B cell (primary cell): ENCODE data around the gene MDP1. TPM values are rescaled to one million over a fixed set of nuclear protein-coding genes. Genes with fewer than 3 reads are reported as not detected.
A peak's percentile ranks its signal among the peaks of the same experiment; 100 is the strongest.

Experiments
- ATAC-seq: fragments of 200-7000 bp; cut with Tn5 transposase; one replicate; pipeline ENCODE4 v1.10.0; 2021; ENCODE audit warnings: low read depth, mild to moderate bottlenecking, moderate number of reproducible peaks, moderate library complexity
- CTCF ChIA-PET: fragments of 350-600 bp; sonication (Branson Sonifier 250); formaldehyde crosslinking; loops from one replicate; lab custom pipeline; 2021; ENCODE audit warnings: antibody characterized with exemption, inconsistent platforms; lab: Charles Lee
- POLR2A ChIA-PET: fragments of 350-600 bp; sonication (Branson Sonifier 250); formaldehyde crosslinking; loops from one replicate; lab custom pipeline; 2021; ENCODE audit warnings: antibody characterized with exemption; lab: Charles Lee
- DNase-seq: peaks from one replicate; pipeline ENCODE4 v3.0.0; 2013
- H2AFZ ChIP-seq: 2 replicates; pipeline ENCODE4 v1.6.1; 2012; ENCODE audit warnings: mild to moderate bottlenecking, low read depth, low read length; ENCODE audit not compliant: insufficient read depth, poor library complexity, severe bottlenecking
- H3K27ac ChIP-seq, 2 donors: 1 replicate in 1 of 2; 2 replicates in 1 of 2; pipeline ENCODE4 v1.5.1; 2012 to 2013; ENCODE audit warnings: low read length in 2 of 2, mild to moderate bottlenecking in 2 of 2, moderate library complexity in 1 of 2
- H3K27me3 ChIP-seq, 4 experiments: fragments of 200-600 bp in 1 of 4; sonication (generic) in 1 of 4; replicated peaks in 1 of 4; 1 replicate in 2 of 4; 2 replicates in 2 of 4; pipeline versions ENCODE4 v1.6.1 to v1.7.0; 2013 to 2016; ENCODE audit warnings: low read length in 3 of 4, mild to moderate bottlenecking in 2 of 4, mixed read lengths in 1 of 4, moderate library complexity in 1 of 4; ENCODE audit not compliant: insufficient read depth in 4 of 4, control insufficient read depth in 3 of 4; ENCODE audit errors: control extremely low read depth in 1 of 4
- H3K36me3 ChIP-seq, 2 experiments: replicated peaks in 1 of 2; 1 replicate in 1 of 2; 2 replicates in 1 of 2; pipeline versions ENCODE4 v1.6.1 to v1.7.1; 2013; ENCODE audit warnings: low read length in 1 of 2; ENCODE audit not compliant: insufficient read depth in 2 of 2, control insufficient read depth in 1 of 2; ENCODE audit errors: control extremely low read depth in 1 of 2, extremely low read depth in 1 of 2
- H3K4me1 ChIP-seq, 2 donors: fragments of 200-600 bp in 1 of 2; sonication (generic) in 1 of 2; 1 replicate in 1 of 2; 2 replicates in 1 of 2; pipeline versions ENCODE4 v1.5.1 to v1.6.1; 2013 to 2017; ENCODE audit warnings: low read length in 2 of 2; ENCODE audit not compliant: control insufficient read depth in 2 of 2, insufficient read depth in 2 of 2
- H3K4me2 ChIP-seq: replicated peaks from 2 replicates; pipeline ENCODE3; 2012; ENCODE audit warnings: mild to moderate bottlenecking, low read depth, low read length; ENCODE audit not compliant: poor library complexity, severe bottlenecking
- H3K4me3 ChIP-seq, 5 experiments: fragments of 200-600 bp in 1 of 5; sonication (generic) in 1 of 5; 1 replicate in 3 of 5; 2 replicates in 2 of 5; pipeline versions ENCODE4 v1.5.1 to v1.7.0; 2011 to 2016; ENCODE audit warnings: low read length in 4 of 5, mild to moderate bottlenecking in 4 of 5, low read depth in 2 of 5, control low read depth in 1 of 5, moderate library complexity in 1 of 5; ENCODE audit not compliant: insufficient read depth in 1 of 5; ENCODE audit errors: control extremely low read depth in 1 of 5, extremely low read depth in 1 of 5
- H3K79me2 ChIP-seq: fragments of 200-600 bp; sonication (generic); one replicate; pipeline ENCODE4 v1.6.0; 2016; ENCODE audit warnings: low read length; ENCODE audit not compliant: control insufficient read depth, insufficient read depth
- H3K9ac ChIP-seq: fragments of 200-600 bp; sonication (generic); 2 replicates; pipeline ENCODE4 v1.6.1; 2017; ENCODE audit warnings: mild to moderate bottlenecking, low read length, moderate library complexity
- H3K9me3 ChIP-seq, 3 donors: one replicate each; pipeline versions ENCODE4 v1.6.1 to v1.7.1; 2013; ENCODE audit warnings: low read length in 2 of 3; ENCODE audit not compliant: control insufficient read depth in 2 of 3, insufficient read depth in 1 of 3; ENCODE audit errors: control extremely low read depth in 1 of 3
- H4K20me1 ChIP-seq: 2 replicates; pipeline ENCODE4 v1.6.0; 2012; ENCODE audit warnings: mild to moderate bottlenecking, low read length; ENCODE audit not compliant: insufficient read depth, control insufficient read depth, poor library complexity, severe bottlenecking
- H3K27ac Mint-ChIP-seq: one replicate; pipeline ENCODE4 v1.8.0; 2021; ENCODE audit warnings: mixed read lengths
- H3K27me3 Mint-ChIP-seq: one replicate; pipeline ENCODE4 v1.8.0; 2021; ENCODE audit warnings: mixed read lengths
- H3K4me1 Mint-ChIP-seq: one replicate; pipeline ENCODE4 v1.8.0; 2021; ENCODE audit warnings: mixed read lengths
- H3K4me3 Mint-ChIP-seq: one replicate; pipeline ENCODE4 v1.8.0; 2021; ENCODE audit warnings: mixed read lengths
- H3K9me3 Mint-ChIP-seq: one replicate; pipeline ENCODE4 v1.8.0; 2022; ENCODE audit warnings: mixed read lengths; ENCODE audit not compliant: insufficient read depth
- EZH2 ChIP-seq: IDR thresholded peaks from 2 replicates; pipeline ENCODE4 v1.6.1; 2012; ENCODE audit warnings: borderline replicate concordance, low read depth, mild to moderate bottlenecking, moderate library complexity, low read length; ENCODE audit not compliant: insufficient read depth, poor library complexity, severe bottlenecking
- WGBS: methylation state at CpG from one replicate; pipeline ENCODE4 v1.1.5; 2013; ENCODE audit warnings: missing lambda C conversion rate; ENCODE audit not compliant: insufficient coverage; 5-methylcytosine and 5-hydroxymethylcytosine counted together
- intact Hi-C: fragments of 100-400 bp; cut with micrococcal nuclease; formaldehyde crosslinking; loops from one replicate; pipeline ENCODE4 v1.10.0; 2022
- polyA plus RNA-seq: library from polyadenylated mRNA; depleted of rRNA; stranded (reverse); fragments of >200 nt; gene quantifications from 2 replicates; pipeline ENCODE4 v1.2.3, GENCODE V29; 2012
- total RNA-seq, 2 donors: library from RNA; stranded (reverse); fragments of 120-200 nt in 1 of 2; gene quantifications; 1 replicate in 1 of 2; 2 replicates in 1 of 2; pipeline versions ENCODE4 v1.2.3 to v1.2.4, GENCODE V29; 2013 to 2022
- TF ChIP-seq, protein P1 (sequence below): fragments of 200-600 bp; IDR thresholded peaks from one replicate; pipeline ENCODE4 v1.8.0; 2022; ENCODE audit warnings: antibody characterized with exemption, mild to moderate bottlenecking

Gene MDP1
- total and polyA plus RNA-seq, 2 donors (not counting 1 experiment from before 2014, with no cell fraction given) = 11.3 to 28.1 TPM

DNA sequence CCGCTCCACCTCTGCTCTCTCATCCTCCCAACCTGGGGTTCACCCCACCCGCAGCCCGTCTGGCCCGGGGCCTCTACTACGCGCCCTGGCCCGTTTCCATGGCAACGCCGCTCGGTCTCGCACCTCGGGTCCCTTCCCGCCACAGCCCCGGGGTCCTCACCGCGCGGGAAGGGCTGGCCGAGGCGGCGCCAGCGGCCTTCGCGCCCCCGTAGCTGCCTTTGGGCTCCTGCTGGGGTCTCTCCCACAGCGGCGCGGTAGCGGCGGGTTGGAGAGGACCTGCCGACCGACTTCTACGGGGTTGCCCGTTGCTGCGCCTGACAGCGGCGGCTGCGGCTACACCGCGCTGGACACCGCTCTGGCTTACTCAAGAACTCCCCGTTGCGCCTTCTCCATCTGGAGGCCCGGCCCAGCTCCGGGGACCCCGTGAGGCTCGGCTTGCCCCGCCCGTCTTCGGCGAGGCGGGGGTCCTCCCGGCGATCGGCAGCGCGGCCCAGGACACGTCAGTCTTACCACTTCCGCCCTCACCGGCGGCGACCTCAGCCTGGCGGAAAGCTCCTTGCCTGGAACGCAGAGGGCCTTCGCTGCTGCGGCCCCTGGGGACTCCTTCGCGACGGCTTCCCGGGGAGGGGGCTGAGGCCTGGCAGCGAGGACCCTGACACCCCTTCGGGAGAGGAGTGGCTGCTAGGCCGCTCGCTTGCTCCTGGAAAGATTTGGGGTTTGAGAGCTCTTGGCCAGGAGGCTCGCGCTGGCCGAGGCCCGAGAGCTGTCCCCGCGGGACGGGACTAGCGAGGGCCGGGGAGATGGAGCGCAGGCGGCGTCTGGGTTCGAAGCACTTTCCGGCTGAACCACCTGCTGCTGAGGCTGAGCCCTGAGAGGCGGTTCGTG is 20.4 kb downstream of the MDP1 start, which contains the start of gene TM9SF1:
Gene TM9SF1, minus strand, starts transcription at position 256 of the 885 bp plus-strand sequence. CDS start 422 bp downstream, outside the sequence.
- Histone ChIP-seq H4K20me1 (no peaks in the 10 kb centered on the region), H3K9me3 (no peaks in the 10 kb centered on the region), H3K27ac (peak within 1 kb of the TSS; percentile 98 to 99), H3K36me3 (peaks cover 0 to 15% of the 10 kb centered on the region in 2 experiments), H3K4me3 (peak within 1 kb of the TSS; percentile 82 to 99 (median 83)), H3K4me2 (peak within 1 kb of the TSS; percentile 91), H3K4me1 (peaks cover 25 to 26% of the 10 kb centered on the region in 2 donors), H3K27me3 (no peaks in the 10 kb centered on the region), H2AFZ (peak within 1 kb of the TSS; percentile 88), H3K9ac (peak within 1 kb of the TSS; percentile 97), H3K79me2 (peaks cover 70% of the 10 kb centered on the region)
- H3K27me3 Mint-ChIP-seq = no peaks in the 10 kb centered on the region
- CTCF ChIA-PET = interaction anchor here (0.5 to 3.5 kb wide), 19 partner anchors 12 to 242 kb away, joined by 3 to 21 read pairs (median 4); partner anchors contain the start of genes CHMP4A, CIDEB, IRF9 and MDP1
- POLR2A ChIA-PET = interaction anchor here (0.7 to 3.6 kb wide), 15 partner anchors 9 to 235 kb away, joined by 3 to 64 read pairs (median 6); partner anchors contain the start of genes CBLN3, CHMP4A, DCAF11 and EMC9
- WGBS = under 1% methylated on average over 89 of the region's 89 CpGs
- H3K9me3 Mint-ChIP-seq = no peaks in the 10 kb centered on the region
- peaks cover 49% of the 10 kb centered on the region for H3K4me1 Mint-ChIP-seq
- peak within 1 kb of the TSS; percentile 99 for H3K27ac Mint-ChIP-seq
- peak within 1 kb of the TSS; percentile 89 for H3K4me3 Mint-ChIP-seq
- peak; percentile 90 for ATAC-seq
- DNase-seq = peak; percentile 96
- intact Hi-C loops = loop anchor here (1.0 to 5.0 kb wide), 10 partner anchors 7 to 181 kb away; partner anchors contain the start of genes CHMP4A, DHRS1, EMC9 and GMPR2
- no peak for TF ChIP-seq EZH2
- TF ChIP-seq, protein P1, sequence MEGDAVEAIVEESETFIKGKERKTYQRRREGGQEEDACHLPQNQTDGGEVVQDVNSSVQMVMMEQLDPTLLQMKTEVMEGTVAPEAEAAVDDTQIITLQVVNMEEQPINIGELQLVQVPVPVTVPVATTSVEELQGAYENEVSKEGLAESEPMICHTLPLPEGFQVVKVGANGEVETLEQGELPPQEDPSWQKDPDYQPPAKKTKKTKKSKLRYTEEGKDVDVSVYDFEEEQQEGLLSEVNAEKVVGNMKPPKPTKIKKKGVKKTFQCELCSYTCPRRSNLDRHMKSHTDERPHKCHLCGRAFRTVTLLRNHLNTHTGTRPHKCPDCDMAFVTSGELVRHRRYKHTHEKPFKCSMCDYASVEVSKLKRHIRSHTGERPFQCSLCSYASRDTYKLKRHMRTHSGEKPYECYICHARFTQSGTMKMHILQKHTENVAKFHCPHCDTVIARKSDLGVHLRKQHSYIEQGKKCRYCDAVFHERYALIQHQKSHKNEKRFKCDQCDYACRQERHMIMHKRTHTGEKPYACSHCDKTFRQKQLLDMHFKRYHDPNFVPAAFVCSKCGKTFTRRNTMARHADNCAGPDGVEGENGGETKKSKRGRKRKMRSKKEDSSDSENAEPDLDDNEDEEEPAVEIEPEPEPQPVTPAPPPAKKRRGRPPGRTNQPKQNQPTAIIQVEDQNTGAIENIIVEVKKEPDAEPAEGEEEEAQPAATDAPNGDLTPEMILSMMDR = no peak
